ENCODE measurements around the gene DAAM2. TPM values are rescaled to one million over a fixed set of nuclear protein-coding genes. Genes with fewer than 3 reads are reported as not detected.

DAAM2 gene
- polyA plus RNA-seq, 1 donor (not counting 4 experiments of a cell fraction or from before 2014, with no cell fraction given): not detected

GRCh38 chr6:39876111-39876510 is 83.9 kb downstream of the DAAM2 start:
- no peak overlapping the region for H3K4me2 ChIP-seq (ENCODE audit: control insufficient read depth, extremely low read depth, insufficient read depth, low read depth, low read length)
- dilution Hi-C loops (cut with MboI; ENCODE audit: extremely low pct_ligation_motif_present, low sequenced_read_pairs): no loop called here
- no peaks in the 10 kb centered on the region for H3K36me3 ChIP-seq (ENCODE audit: control insufficient read depth in 2 of 2, extremely low read depth in 1 of 2, insufficient read depth in 2 of 2, low read length in 2 of 2)

GRCh38 chr6:39876826-39877225 is 84.7 kb downstream of the DAAM2 start:
- no peak for TF ChIP-seq CTCF (optimal IDR thresholded peaks at IDR 0.05 in 1 of 3, IDR thresholded peaks at IDR 0.05 in 1 of 3, conservative IDR thresholded peaks at IDR 0.05 in 1 of 3; ENCODE audit: extremely low read depth in 1 of 3, insufficient read depth in 2 of 3, low read length in 3 of 3)
- TF ChIP-seq EZH2 (IDR thresholded peaks at IDR 0.05; ENCODE audit: low read length): no peak
- dilution Hi-C loops (cut with MboI; ENCODE audit: extremely low pct_ligation_motif_present, low sequenced_read_pairs): no loop called here
- no peak overlapping the region for H3K27ac ChIP-seq (ENCODE audit: control insufficient read depth, insufficient read depth, low read length)

More at GRCh38 chr6:39876111-39876510, 83.9 kb downstream of the DAAM2 start:
- no peaks in the 10 kb centered on the region for H4K20me1 ChIP-seq (ENCODE audit: control insufficient read depth, extremely low read depth, insufficient read depth, low read length)
- H2AFZ ChIP-seq (ENCODE audit: control insufficient read depth, low read length): no peak overlapping the region
- no peaks in the 10 kb centered on the region for H3K79me2 ChIP-seq (ENCODE audit: control insufficient read depth, insufficient read depth, low read length)
- H3K9me3 ChIP-seq (ENCODE audit: control insufficient read depth, low read depth, low read length): no peaks in the 10 kb centered on the region
- no peak for FAIRE-seq
- no peak overlapping the region for H3K27ac ChIP-seq (ENCODE audit: control insufficient read depth, insufficient read depth, low read length)
- H3K9ac ChIP-seq (ENCODE audit: control insufficient read depth, extremely low read depth, insufficient read depth, low read length): no peak overlapping the region
- H3K9me1 ChIP-seq (ENCODE audit: control insufficient read depth, extremely low read depth, insufficient read depth, low read length): no peaks in the 10 kb centered on the region
- no peak for DNase-seq (ENCODE audit: low read depth, low spot score)
- H3K4me1 ChIP-seq (ENCODE audit: control insufficient read depth, extremely low read depth, insufficient read depth, low read length): no peaks in the 10 kb centered on the region
- TF ChIP-seq EZH2 (IDR thresholded peaks at IDR 0.05; ENCODE audit: low read length) (no peak), CTCF (optimal IDR thresholded peaks at IDR 0.05 in 1 of 3, IDR thresholded peaks at IDR 0.05 in 1 of 3, conservative IDR thresholded peaks at IDR 0.05 in 1 of 3; ENCODE audit: extremely low read depth in 1 of 3, insufficient read depth in 2 of 3, low read length in 3 of 3) (no peak)
- H3K27me3 ChIP-seq (ENCODE audit: control insufficient read depth, extremely low read depth, insufficient read depth, low read length): no peaks in the 10 kb centered on the region
- H3K4me3 ChIP-seq (ENCODE audit: control insufficient read depth in 2 of 3, extremely low read depth in 1 of 3, insufficient read depth in 2 of 3, low read depth in 1 of 3, low read length in 3 of 3): no peak overlapping the region

More at GRCh38 chr6:39876826-39877225, 84.7 kb downstream of the DAAM2 start:
- Histone ChIP-seq H3K36me3 (ENCODE audit: control insufficient read depth in 2 of 2, extremely low read depth in 1 of 2, insufficient read depth in 2 of 2, low read length in 2 of 2) (no peaks in the 10 kb centered on the region), H4K20me1 (ENCODE audit: control insufficient read depth, extremely low read depth, insufficient read depth, low read length) (no peaks in the 10 kb centered on the region), H3K4me2 (ENCODE audit: control insufficient read depth, extremely low read depth, insufficient read depth, low read depth, low read length) (no peak overlapping the region), H3K27me3 (ENCODE audit: control insufficient read depth, extremely low read depth, insufficient read depth, low read length) (no peaks in the 10 kb centered on the region), H2AFZ (ENCODE audit: control insufficient read depth, low read length) (no peak overlapping the region), H3K9me1 (ENCODE audit: control insufficient read depth, extremely low read depth, insufficient read depth, low read length) (no peaks in the 10 kb centered on the region), H3K9ac (ENCODE audit: control insufficient read depth, extremely low read depth, insufficient read depth, low read length) (no peak overlapping the region), H3K4me3 (ENCODE audit: control insufficient read depth in 2 of 3, extremely low read depth in 1 of 3, insufficient read depth in 2 of 3, low read depth in 1 of 3, low read length in 3 of 3) (no peak overlapping the region), H3K9me3 (ENCODE audit: control insufficient read depth, low read depth, low read length) (no peaks in the 10 kb centered on the region), H3K79me2 (ENCODE audit: control insufficient read depth, insufficient read depth, low read length) (no peaks in the 10 kb centered on the region), H3K4me1 (ENCODE audit: control insufficient read depth, extremely low read depth, insufficient read depth, low read length) (no peaks in the 10 kb centered on the region)
- DNase-seq (ENCODE audit: low read depth, low spot score) (no peak), FAIRE-seq (no peak)
